GM18909 (cell line): ENCODE data around the gene RBM47.
"Not testable (repeated sequence)": the region's sequence is repeated elsewhere in the genome, so short reads cannot be mapped to it uniquely, and the experiment has no call there.

ENCODE experiments used
- ATAC-seq: cut with Tn5 transposase; IDR thresholded peaks from one replicate; pipeline ENCODE4 v1.9.1; 2021; ENCODE audit warnings: mild to moderate bottlenecking; ENCODE audit not compliant: unreplicated experiment, poor library complexity

Gene RBM47

DNA sequence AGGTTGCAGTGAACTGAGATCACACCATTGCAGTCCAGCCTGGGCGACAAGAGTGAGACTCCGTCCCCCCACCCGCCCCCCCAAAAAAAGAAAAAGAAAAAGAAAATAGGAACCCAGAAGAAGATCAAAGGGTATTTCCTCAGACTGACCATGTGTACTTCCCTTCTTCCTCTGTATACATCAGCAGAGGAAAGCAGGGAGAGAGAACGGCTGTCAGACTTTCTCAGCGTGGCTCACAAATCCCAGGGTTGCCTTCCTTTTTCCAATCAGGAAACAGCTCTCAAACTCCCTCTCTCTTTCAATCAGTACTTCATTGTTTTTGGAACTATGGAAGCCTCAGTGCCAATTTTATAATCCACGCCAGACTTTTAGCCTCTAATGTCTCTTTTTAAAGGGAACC is 235.4 kb downstream of the RBM47 start:
- ATAC-seq = no peak

DNA sequence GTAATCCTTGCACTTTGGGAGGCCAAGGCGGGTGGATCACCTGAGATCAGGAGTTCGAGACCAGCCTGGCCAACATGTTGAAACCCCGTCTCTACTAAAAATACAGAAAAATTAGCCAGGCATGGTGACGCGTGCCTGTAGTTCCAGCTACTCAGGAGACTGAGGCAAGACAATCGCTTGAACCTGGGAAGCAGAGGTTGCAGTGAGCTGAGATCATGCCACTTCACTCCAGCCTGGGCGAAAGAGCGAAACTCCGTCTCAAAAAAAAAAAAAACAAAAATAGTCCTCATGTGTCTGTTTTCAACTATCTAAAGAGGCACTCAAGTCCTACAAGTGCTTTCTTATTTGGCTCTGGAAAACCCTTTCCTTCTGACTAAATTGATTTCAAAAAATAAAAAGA is 237.4 kb downstream of the RBM47 start:
- ATAC-seq = not testable (repeated sequence)

- ATAC-seq = no peak
Observed at GRCh38 chr4:40389986-40390385, 239.7 kb downstream of the RBM47 start.

DNA sequence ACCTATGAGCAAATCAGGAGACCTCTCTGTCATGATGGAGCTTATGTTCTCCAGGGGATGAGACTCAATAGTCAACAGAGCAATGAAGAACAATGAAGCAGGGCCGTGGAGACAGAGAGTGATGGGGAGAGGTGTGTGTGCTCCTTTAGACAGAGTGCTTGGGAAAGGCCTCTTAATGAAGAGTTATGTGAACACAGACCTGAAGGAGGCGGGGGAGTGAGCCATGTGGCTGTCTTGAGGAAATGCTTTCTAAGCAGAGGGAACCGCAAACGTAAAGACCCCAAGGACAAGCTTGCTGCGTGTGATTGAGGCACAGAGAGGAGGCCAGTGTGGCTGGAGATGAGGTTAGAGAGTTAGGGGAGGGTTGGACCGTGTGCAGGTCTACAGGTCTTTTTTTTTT is 241.4 kb downstream of the RBM47 start:
- ATAC-seq = no peak

GRCh38 chr4:40380647-40381046 is 249.0 kb downstream of the RBM47 start:
- no peak for ATAC-seq

- ATAC-seq = no peak
Observed at GRCh38 chr4:40379248-40379647, 250.4 kb downstream of the RBM47 start.

- ATAC-seq = no peak
Observed at GRCh38 chr4:40378619-40379018, 251.0 kb downstream of the RBM47 start.

- ATAC-seq = no peak
Observed at GRCh38 chr4:40377512-40378365, 251.9 kb downstream of the RBM47 start.

GRCh38 chr4:40375620-40376019 is 254.0 kb downstream of the RBM47 start:
- no peak for ATAC-seq

DNA sequence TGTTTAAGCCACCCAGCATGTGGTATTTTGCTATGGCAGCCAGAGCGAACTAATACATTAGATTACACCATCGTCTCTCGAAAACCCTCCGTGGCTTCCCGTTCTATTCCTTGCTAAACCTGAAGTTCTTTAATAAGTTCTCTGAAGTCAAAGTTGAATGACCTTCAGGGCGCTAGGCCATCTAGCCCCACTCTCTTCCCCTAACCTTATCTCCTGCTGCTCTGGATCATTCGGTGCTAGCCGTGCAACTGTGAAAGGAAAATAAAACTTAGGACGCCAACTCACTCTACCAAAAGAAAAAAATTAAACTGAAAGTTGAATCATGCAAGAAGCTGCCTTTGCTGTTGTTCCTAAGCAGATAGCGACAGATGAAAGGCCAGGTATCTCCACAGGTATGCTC is 254.6 kb downstream of the RBM47 start:
- no peak for ATAC-seq

- no peak for ATAC-seq
Observed at GRCh38 chr4:40373636-40374035, 256.0 kb downstream of the RBM47 start.
